ENCODE data around the gene SPACA4. TPM values are rescaled to one million over a fixed set of nuclear protein-coding genes. Genes with fewer than 3 reads are reported as not detected.

SPACA4 gene
- total RNA-seq, 1 experiment from 2014 or later, result not detected

GRCh38 chr19:48609571-48610108 lies 3.1 kb downstream of the SPACA4 start:
- H3K4me3 Mint-ChIP-seq, result no peak overlapping the region
- peaks cover 5 to 20% (median 11%) of the 10 kb centered on the region in 3 experiments; a peak in 5 of 7 replicates for H3K36me3 Mint-ChIP-seq (ENCODE audit: insufficient read depth in 1 of 3, low read depth in 3 of 3)
- H4K8ac ChIP-seq (replicated peaks; ENCODE audit: insufficient read length, low read depth, low read length), result no peak overlapping the region
- no peak overlapping the region for H2BK120ac ChIP-seq (ENCODE audit: low read depth, low read length, poor library complexity, severe bottlenecking)
- H3K27me3 Mint-ChIP-seq (ENCODE audit: low read depth), result no peaks in the 10 kb centered on the region; the same call in 1 of the 2 replicates
- H2BK15ac ChIP-seq (ENCODE audit: low read depth, low read length), result no peak overlapping the region
- H3K18ac ChIP-seq (ENCODE audit: insufficient read length, low read depth, low read length), result no peak overlapping the region
- no peak overlapping the region for H4K91ac ChIP-seq (ENCODE audit: insufficient read length, low read depth, low read length)
- H3K23ac ChIP-seq (ENCODE audit: insufficient read length, low read depth, low read length), result no peak overlapping the region
- no peak overlapping the region for H3K9ac ChIP-seq (ENCODE audit: extremely low read depth, insufficient read length, low read length)
- no peak overlapping the region for H3K27ac Mint-ChIP-seq
- peaks cover 3% of the 10 kb centered on the region; the same call in 1 of the 2 replicates for H3K4me1 ChIP-seq (ENCODE audit: insufficient read depth, low read length)
- no peaks in the 10 kb centered on the region for H3K23me2 ChIP-seq (ENCODE audit: insufficient read length, low read depth, low read length, poor library complexity, severe bottlenecking)
- H2AFZ ChIP-seq (ENCODE audit: low read length), result no peak overlapping the region
- no peak overlapping the region for H2AK5ac ChIP-seq (ENCODE audit: insufficient read length, low read length)
- H3T11ph ChIP-seq (ENCODE audit: low read length), result no peak overlapping the region
- H3K4me2 ChIP-seq (ENCODE audit: insufficient read depth, insufficient read length, low read length), result no peak overlapping the region
- WGBS (ENCODE audit: extremely low coverage, insufficient read length, low lambda C conversion rate), result no CpG with 5 or more reads among the region's 20 CpGs
- no peak overlapping the region for H3K14ac ChIP-seq (ENCODE audit: insufficient read depth, low read length)
- H3K9me3 Mint-ChIP-seq, result no peaks in the 10 kb centered on the region; a peak in 1 of 5 replicates
- no peaks in the 10 kb centered on the region for H4K20me1 ChIP-seq (ENCODE audit: control insufficient read depth, insufficient read depth, insufficient read length)
- no peak overlapping the region for H4K5ac ChIP-seq (ENCODE audit: insufficient read length, low read depth, low read length)
- no peaks in the 10 kb centered on the region for H3K27me3 ChIP-seq (ENCODE audit: insufficient read depth, low read length)
- H3K4me1 Mint-ChIP-seq, result peaks cover 11 to 15% of the 10 kb centered on the region in 2 experiments
- no peak overlapping the region for H3K56ac ChIP-seq (ENCODE audit: insufficient read length, low read depth, low read length)
- DNase-seq, result peak; percentile 26
- no peak overlapping the region for H3K27ac ChIP-seq (ENCODE audit: insufficient read length, low read depth, low read length)
- H3K79me2 ChIP-seq (ENCODE audit: insufficient read depth, low read length), result no peaks in the 10 kb centered on the region
- TF ChIP-seq, protein P1, sequence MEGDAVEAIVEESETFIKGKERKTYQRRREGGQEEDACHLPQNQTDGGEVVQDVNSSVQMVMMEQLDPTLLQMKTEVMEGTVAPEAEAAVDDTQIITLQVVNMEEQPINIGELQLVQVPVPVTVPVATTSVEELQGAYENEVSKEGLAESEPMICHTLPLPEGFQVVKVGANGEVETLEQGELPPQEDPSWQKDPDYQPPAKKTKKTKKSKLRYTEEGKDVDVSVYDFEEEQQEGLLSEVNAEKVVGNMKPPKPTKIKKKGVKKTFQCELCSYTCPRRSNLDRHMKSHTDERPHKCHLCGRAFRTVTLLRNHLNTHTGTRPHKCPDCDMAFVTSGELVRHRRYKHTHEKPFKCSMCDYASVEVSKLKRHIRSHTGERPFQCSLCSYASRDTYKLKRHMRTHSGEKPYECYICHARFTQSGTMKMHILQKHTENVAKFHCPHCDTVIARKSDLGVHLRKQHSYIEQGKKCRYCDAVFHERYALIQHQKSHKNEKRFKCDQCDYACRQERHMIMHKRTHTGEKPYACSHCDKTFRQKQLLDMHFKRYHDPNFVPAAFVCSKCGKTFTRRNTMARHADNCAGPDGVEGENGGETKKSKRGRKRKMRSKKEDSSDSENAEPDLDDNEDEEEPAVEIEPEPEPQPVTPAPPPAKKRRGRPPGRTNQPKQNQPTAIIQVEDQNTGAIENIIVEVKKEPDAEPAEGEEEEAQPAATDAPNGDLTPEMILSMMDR (conservative IDR thresholded peaks at IDR 0.05), result no peak
- no peak overlapping the region for H2BK20ac ChIP-seq (ENCODE audit: low read depth, low read length, poor library complexity, severe bottlenecking)
- no peak overlapping the region for H2BK12ac ChIP-seq (ENCODE audit: insufficient read length, low read depth, low read length)
- no peak overlapping the region for H2BK5ac ChIP-seq (ENCODE audit: insufficient read length, low read length)
- no peaks in the 10 kb centered on the region for H3K79me1 ChIP-seq (ENCODE audit: insufficient read depth, low read depth, low read length, poor library complexity, severe bottlenecking)
- no peak overlapping the region for H3K4ac ChIP-seq (ENCODE audit: low read depth, low read length)
- H3K9me3 ChIP-seq (ENCODE audit: control insufficient read depth, low read depth, low read length), result no peaks in the 10 kb centered on the region
